Coronary artery (tissue), 2 donors: ENCODE results near the gene PHRF1.

Experiments used
- DNase-seq: peaks from one replicate; pipeline ENCODE4 v3.0.0-alpha.2; 2017; ENCODE audit warnings: low spot score
- H3K27ac ChIP-seq, 2 donors: fragments of 200-600 bp; sonication (generic); one replicate each; pipeline ENCODE4 v1.5.1; 2016 to 2019
- H3K4me3 ChIP-seq: fragments of 200-600 bp; sonication (generic); 2 replicates; pipeline ENCODE4 v1.5.1; 2016; ENCODE audit warnings: mild to moderate bottlenecking, moderate library complexity
- TF ChIP-seq, protein P1 (sequence below): fragments of 200-600 bp; sonication (generic); IDR thresholded peaks from one replicate; pipeline ENCODE4 v1.5.1; 2019; ENCODE audit warnings: antibody characterized with exemption

The PHRF1 gene

GRCh38 chr11:587546-587945 is 11.3 kb downstream of the PHRF1 start:
- DNase-seq: no peak
- Histone ChIP-seq H3K27ac (no peak overlapping the region), H3K4me3 (no peak overlapping the region)
- TF ChIP-seq, protein P1, sequence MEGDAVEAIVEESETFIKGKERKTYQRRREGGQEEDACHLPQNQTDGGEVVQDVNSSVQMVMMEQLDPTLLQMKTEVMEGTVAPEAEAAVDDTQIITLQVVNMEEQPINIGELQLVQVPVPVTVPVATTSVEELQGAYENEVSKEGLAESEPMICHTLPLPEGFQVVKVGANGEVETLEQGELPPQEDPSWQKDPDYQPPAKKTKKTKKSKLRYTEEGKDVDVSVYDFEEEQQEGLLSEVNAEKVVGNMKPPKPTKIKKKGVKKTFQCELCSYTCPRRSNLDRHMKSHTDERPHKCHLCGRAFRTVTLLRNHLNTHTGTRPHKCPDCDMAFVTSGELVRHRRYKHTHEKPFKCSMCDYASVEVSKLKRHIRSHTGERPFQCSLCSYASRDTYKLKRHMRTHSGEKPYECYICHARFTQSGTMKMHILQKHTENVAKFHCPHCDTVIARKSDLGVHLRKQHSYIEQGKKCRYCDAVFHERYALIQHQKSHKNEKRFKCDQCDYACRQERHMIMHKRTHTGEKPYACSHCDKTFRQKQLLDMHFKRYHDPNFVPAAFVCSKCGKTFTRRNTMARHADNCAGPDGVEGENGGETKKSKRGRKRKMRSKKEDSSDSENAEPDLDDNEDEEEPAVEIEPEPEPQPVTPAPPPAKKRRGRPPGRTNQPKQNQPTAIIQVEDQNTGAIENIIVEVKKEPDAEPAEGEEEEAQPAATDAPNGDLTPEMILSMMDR: no peak

- Histone ChIP-seq H3K4me3 (no peak overlapping the region), H3K27ac (no peak overlapping the region)
- TF ChIP-seq, protein P1: no peak
- no peak for DNase-seq
These were observed 11.7 kb downstream of the PHRF1 start for GRCh38 chr11:587978-588380.

- no peak overlapping the region for H3K27ac ChIP-seq
- H3K4me3 ChIP-seq: no peak overlapping the region
- DNase-seq: no peak
- TF ChIP-seq, protein P1: no peak
These were observed 13.5 kb downstream of the PHRF1 start for GRCh38 chr11:589798-590197.

GRCh38 chr11:590997-591396 is 14.7 kb downstream of the PHRF1 start:
- TF ChIP-seq, protein P1: no peak
- Histone ChIP-seq H3K27ac (no peak overlapping the region), H3K4me3 (no peak overlapping the region)
- no peak for DNase-seq

GRCh38 chr11:592501-592900 is 16.2 kb downstream of the PHRF1 start:
- TF ChIP-seq, protein P1: no peak
- no peak for DNase-seq
- Histone ChIP-seq H3K27ac (no peak overlapping the region), H3K4me3 (no peak overlapping the region)

DNA sequence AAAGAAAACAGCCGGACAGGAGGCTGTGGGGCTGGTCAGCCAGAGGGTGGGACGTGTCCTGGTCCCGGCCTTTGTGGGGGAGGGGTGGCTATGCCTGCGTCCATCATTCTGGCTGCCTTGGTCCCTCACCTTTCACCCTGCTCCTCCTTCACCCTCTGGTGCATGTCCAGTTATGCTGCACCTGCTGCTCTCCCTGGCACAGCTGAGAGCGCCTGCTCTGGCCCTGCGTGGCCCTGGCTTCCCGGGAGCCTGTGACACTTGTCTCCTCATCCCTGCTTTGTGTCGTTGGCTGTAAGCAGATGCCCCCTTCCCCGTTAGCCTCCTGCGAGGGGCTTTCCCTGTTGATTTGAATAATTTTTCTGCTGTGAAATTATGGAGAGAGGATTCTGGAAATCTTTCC is 16.6 kb downstream of the PHRF1 start:
- no peak for DNase-seq
- Histone ChIP-seq H3K4me3 (no peak overlapping the region), H3K27ac (no peak overlapping the region)
- TF ChIP-seq, protein P1: no peak

- TF ChIP-seq, protein P1: no peak
- no peak for DNase-seq
- Histone ChIP-seq H3K27ac (no peak overlapping the region), H3K4me3 (no peak overlapping the region)
These were observed 17.1 kb downstream of the PHRF1 start for GRCh38 chr11:593347-593746.
